MM.1S (cell line): ENCODE measurements around the gene MRPL48.

ENCODE experiments used
- DNase-seq: peaks from one replicate; pipeline ENCODE4 v3.0.0-alpha.2; 2015
- H2AFZ ChIP-seq: fragments of 300-600 bp; sonication (generic); 2 replicates; pipeline ENCODE4 v1.6.0; 2016; ENCODE audit warnings: antibody characterized with exemption, low read length
- H3F3A ChIP-seq: fragments of 300-600 bp; sonication (generic); 2 replicates; pipeline ENCODE4 v1.6.1; 2016; ENCODE audit warnings: mild to moderate bottlenecking, antibody characterized with exemption, low read length, moderate library complexity, mixed read lengths; ENCODE audit not compliant: insufficient read depth
- H3K27ac ChIP-seq: fragments of 300-600 bp; sonication (generic); 2 replicates; pipeline ENCODE4 v1.5.1; 2016; ENCODE audit warnings: mild to moderate bottlenecking, low read length
- H3K27me3 ChIP-seq: fragments of 300-600 bp; sonication (generic); replicated peaks from 2 replicates; pipeline ENCODE4 v1.6.0; 2016; ENCODE audit warnings: low read length; ENCODE audit not compliant: insufficient read depth
- H3K36me3 ChIP-seq: fragments of 300-600 bp; sonication (generic); replicated peaks from 2 replicates; pipeline ENCODE4 v1.6.1; 2016; ENCODE audit warnings: mild to moderate bottlenecking, low read length, mixed read lengths; ENCODE audit not compliant: insufficient read depth
- H3K4me1 ChIP-seq: fragments of 300-600 bp; sonication (generic); 2 replicates; pipeline ENCODE4 v1.6.1; 2016; ENCODE audit warnings: low read length, mixed read lengths
- H3K4me2 ChIP-seq: fragments of 300-600 bp; sonication (generic); 2 replicates; pipeline ENCODE4 v1.6.0; 2016; ENCODE audit warnings: low read depth, low read length
- H3K4me3 ChIP-seq: fragments of 300-600 bp; sonication (generic); 2 replicates; pipeline ENCODE4 v1.5.1; 2016; ENCODE audit warnings: low read length, mixed read lengths
- H3K79me2 ChIP-seq: fragments of 300-600 bp; sonication (generic); 2 replicates; pipeline ENCODE4 v1.6.1; 2016; ENCODE audit warnings: mixed run types, low read length, mixed read lengths
- H3K9ac ChIP-seq: fragments of 300-600 bp; sonication (generic); 2 replicates; pipeline ENCODE4 v1.6.1; 2016; ENCODE audit warnings: low read length, mixed read lengths
- H3K9me2 ChIP-seq: fragments of 300-600 bp; sonication (generic); replicated peaks from 2 replicates; pipeline ENCODE4 v1.6.1; 2016; ENCODE audit warnings: mild to moderate bottlenecking, low read length, mixed read lengths; ENCODE audit not compliant: insufficient read depth
- H3K9me3 ChIP-seq: fragments of 300-600 bp; sonication (generic); replicated peaks from 2 replicates; pipeline ENCODE4 v1.6.1; 2016; ENCODE audit warnings: mild to moderate bottlenecking, low read length, mixed read lengths; ENCODE audit not compliant: insufficient read depth
- H4K20me1 ChIP-seq: fragments of 300-600 bp; sonication (generic); 2 replicates; pipeline ENCODE4 v1.6.1; 2016; ENCODE audit warnings: mild to moderate bottlenecking, low read length, moderate library complexity, mixed read lengths; ENCODE audit not compliant: insufficient read depth
- CTCF ChIP-seq: fragments of 300-600 bp; sonication (generic); IDR thresholded peaks from 2 replicates; pipeline ENCODE4 v1.5.1; 2016; ENCODE audit warnings: antibody characterized with exemption, low read length, mixed read lengths
- EZH2 ChIP-seq: fragments of 300-600 bp; sonication (generic); optimal IDR thresholded peaks from 2 replicates; pipeline ENCODE3; 2017; ENCODE audit warnings: low read depth, mild to moderate bottlenecking, antibody characterized with exemption, low read length, mixed read lengths
- EZH2phosphoT487 ChIP-seq: fragments of 300-600 bp; sonication (generic); IDR thresholded peaks from 2 replicates; pipeline ENCODE4 v1.6.1; 2018; ENCODE audit warnings: antibody characterized with exemption, low read length

MRPL48 gene

GRCh38 chr11:73801136-73801535 lies 13.5 kb downstream of the MRPL48 start:
- Histone ChIP-seq H3F3A (no peaks in the 10 kb centered on the region), H4K20me1 (no peaks in the 10 kb centered on the region), H3K27ac (no peak overlapping the region), H3K4me1 (no peaks in the 10 kb centered on the region), H3K79me2 (peaks cover 27% of the 10 kb centered on the region), H3K4me3 (no peak overlapping the region), H3K9me2 (no peaks in the 10 kb centered on the region), H2AFZ (no peak overlapping the region), H3K36me3 (no peaks in the 10 kb centered on the region), H3K9me3 (no peaks in the 10 kb centered on the region), H3K4me2 (no peak overlapping the region), H3K27me3 (no peaks in the 10 kb centered on the region), H3K9ac (no peak overlapping the region)
- no peak for DNase-seq
- TF ChIP-seq EZH2phosphoT487 (no peak), EZH2 (no peak), CTCF (no peak)

- no peak overlapping the region for H3K27ac ChIP-seq
- H3K4me1 ChIP-seq, result no peaks in the 10 kb centered on the region
- H3K79me2 ChIP-seq, result peaks cover 19% of the 10 kb centered on the region
- H2AFZ ChIP-seq, result no peak overlapping the region
- no peak overlapping the region for H3K4me3 ChIP-seq
- no peak for DNase-seq
- H3K4me2 ChIP-seq, result no peak overlapping the region
- H3K9me3 ChIP-seq, result no peaks in the 10 kb centered on the region
- H3K9ac ChIP-seq, result no peak overlapping the region
- H3K27me3 ChIP-seq, result no peaks in the 10 kb centered on the region
- no peaks in the 10 kb centered on the region; the same call in 1 of the 2 replicates for H3K36me3 ChIP-seq
- no peaks in the 10 kb centered on the region for H4K20me1 ChIP-seq
- H3K9me2 ChIP-seq, result no peaks in the 10 kb centered on the region
- no peaks in the 10 kb centered on the region for H3F3A ChIP-seq
- TF ChIP-seq EZH2, result no peak
- TF ChIP-seq CTCF, result no peak
- no peak for TF ChIP-seq EZH2phosphoT487
Observed at GRCh38 chr11:73804712-73805111, 17.0 kb downstream of the MRPL48 start.

GRCh38 chr11:73808052-73808451 lies 20.4 kb downstream of the MRPL48 start:
- Histone ChIP-seq H3K9me2 (no peaks in the 10 kb centered on the region), H3K4me3 (no peak overlapping the region), H3K9ac (no peak overlapping the region), H3K4me1 (no peaks in the 10 kb centered on the region), H3K4me2 (no peak overlapping the region), H2AFZ (no peak overlapping the region), H3K9me3 (no peaks in the 10 kb centered on the region), H3K36me3 (no peaks in the 10 kb centered on the region; the same call in 1 of the 2 replicates), H3K27ac (no peak overlapping the region), H3K79me2 (peaks cover 8% of the 10 kb centered on the region; the same call in 1 of the 2 replicates), H3K27me3 (no peaks in the 10 kb centered on the region), H3F3A (no peaks in the 10 kb centered on the region), H4K20me1 (no peaks in the 10 kb centered on the region)
- no peak for DNase-seq
- TF ChIP-seq CTCF, result no peak
